ENCODE measurements around the gene DMRT3. TPM values are rescaled to one million over a fixed set of nuclear protein-coding genes. Genes with fewer than 3 reads are reported as not detected.

DMRT3 gene
- total RNA-seq, 1 experiment from 2014 or later, result not detected

GRCh38 chr9:950139-950538, 26.3 kb upstream of the DMRT3 start:
- ChIA-PET CTCF (interaction anchor here (0.5 to 2.0 kb wide), 7 partner anchors 16 to 437 kb away, joined by 3 to 12 read pairs (median 3); no protein-coding TSS in a partner anchor), POLR2A (no interaction called here)
- TF ChIP-seq CDX4 (CRISPR knock-in tag; IDR thresholded peaks at IDR 0.05; ENCODE audit: borderline replicate concordance) (no peak), ZSCAN18 (CRISPR knock-in tag; IDR thresholded peaks at IDR 0.05) (no peak), CBFB (CRISPR knock-in tag; IDR thresholded peaks at IDR 0.05; ENCODE audit: low read depth) (no peak), ZNF317 (CRISPR knock-in tag; IDR thresholded peaks at IDR 0.05; ENCODE audit: borderline replicate concordance, low read depth) (no peak), GTF2I (CRISPR knock-in tag; conservative IDR thresholded peaks at IDR 0.05) (no peak), SMAD4 (CRISPR knock-in tag; IDR thresholded peaks at IDR 0.05) (no peak), RORB (CRISPR knock-in tag; IDR thresholded peaks at IDR 0.05) (no peak), NR2C2 (CRISPR knock-in tag; IDR thresholded peaks at IDR 0.05) (no peak), ZNF219 (CRISPR knock-in tag; IDR thresholded peaks at IDR 0.05; ENCODE audit: borderline replicate concordance) (no peak), E2F4 (CRISPR knock-in tag; IDR thresholded peaks at IDR 0.05; ENCODE audit: borderline replicate concordance, low read depth) (no peak), SP1 (CRISPR knock-in tag; conservative IDR thresholded peaks at IDR 0.05) (no peak), ZNF512 (CRISPR knock-in tag; IDR thresholded peaks at IDR 0.05; ENCODE audit: borderline replicate concordance) (no peak), IRF2 (CRISPR knock-in tag; IDR thresholded peaks at IDR 0.05; ENCODE audit: borderline replicate concordance, low read depth) (no peak), ELF4 (CRISPR knock-in tag; IDR thresholded peaks at IDR 0.05; ENCODE audit: low read depth) (no peak), GABPB1 (CRISPR knock-in tag; IDR thresholded peaks at IDR 0.05) (no peak), ETV6 (CRISPR knock-in tag; IDR thresholded peaks at IDR 0.05) (no peak), NFATC4 (CRISPR knock-in tag; IDR thresholded peaks at IDR 0.05) (no peak), GRHL2 (CRISPR knock-in tag; IDR thresholded peaks at IDR 0.05; ENCODE audit: insufficient replicate concordance, severe bottlenecking) (no peak), AFF4 (CRISPR knock-in tag; IDR thresholded peaks at IDR 0.05; ENCODE audit: borderline replicate concordance) (no peak)
- H3K27ac Mint-ChIP-seq, result no peak overlapping the region
- ATAC-seq (no peak; the same call in 1 of the 2 replicates), DNase-seq (ENCODE audit: low spot score) (no peak)
- peaks cover 8% of the 10 kb centered on the region for H3K4me1 Mint-ChIP-seq
- no peaks in the 10 kb centered on the region for H3K36me3 Mint-ChIP-seq
- no peaks in the 10 kb centered on the region for H3K9me3 Mint-ChIP-seq
- H3K4me3 Mint-ChIP-seq, result no peak overlapping the region
- no peaks in the 10 kb centered on the region for H3K27me3 Mint-ChIP-seq (ENCODE audit: low read depth)
